Right lobe of liver (tissue), 6 donors: ENCODE data around the gene ARPC5. TPM values are rescaled to one million over a fixed set of nuclear protein-coding genes. Genes with fewer than 3 reads are reported as not detected.

Source experiments
- ATAC-seq, 4 donors: fragments of 200-7000 bp; cut with Tn5 transposase; one replicate each; pipeline ENCODE4 v1.9.1; 2020; ENCODE audit warnings: mild to moderate bottlenecking in 4 of 4, moderate library complexity in 4 of 4
- DNase-seq, 3 donors: peaks; one replicate each; pipeline ENCODE4 v3.0.0-alpha.2; 2020
- H3K27ac ChIP-seq, 3 donors: fragments of 200-600 bp; one replicate each; pipeline ENCODE4 v1.8.0; 2022
- H3K27me3 ChIP-seq, 2 donors: fragments of 200-600 bp; one replicate each; pipeline ENCODE4 v1.8.0; 2022
- H3K36me3 ChIP-seq, 4 donors: fragments of 200-600 bp; sonication (generic) in 1 of 4; one replicate each; pipeline versions ENCODE4 v1.5.1 to v1.8.0; 2017 to 2022; ENCODE audit warnings: control low read depth in 1 of 4
- H3K4me1 ChIP-seq, 4 donors: fragments of 200-600 bp; sonication (generic) in 1 of 4; one replicate each; pipeline versions ENCODE4 v1.5.1 to v1.8.0; 2017 to 2022; ENCODE audit warnings: control low read depth in 1 of 4
- H3K4me3 ChIP-seq, 3 donors: fragments of 200-600 bp; one replicate each; pipeline ENCODE4 v1.8.0; 2022
- H3K9me3 ChIP-seq, 4 donors: fragments of 200-600 bp; sonication (generic) in 1 of 4; one replicate each; pipeline versions ENCODE4 v1.5.1 to v1.8.0; 2017 to 2022; ENCODE audit warnings: control low read depth in 1 of 4
- CTCF ChIP-seq, 4 donors: fragments of 200-600 bp in 3 of 4; fragments of 450-650 bp in 1 of 4; IDR thresholded peaks; one replicate each; pipeline versions ENCODE4 v1.5.1 to v1.8.0; 2016 to 2022; ENCODE audit warnings: antibody characterized with exemption in 4 of 4, mild to moderate bottlenecking in 2 of 4
- POLR2A ChIP-seq: fragments of 450-650 bp; IDR thresholded peaks from one replicate; pipeline ENCODE4 v1.6.1; 2017; ENCODE audit warnings: antibody characterized with exemption, mild to moderate bottlenecking
- WGBS: methylation state at CpG from one replicate; pipeline ENCODE4 v1.1.6; 2018; ENCODE audit warnings: low coverage, low lambda C conversion rate; ENCODE audit not compliant: insufficient coverage; ENCODE audit errors: missing lambda C conversion rate; 5-methylcytosine and 5-hydroxymethylcytosine counted together
- intact Hi-C, 2 donors: fragments of 100-400 bp; cut with DNase I; formaldehyde crosslinking; loops; one replicate each; pipeline versions ENCODE4 v1.11.2 to v1.14.1; 2022
- total RNA-seq, 6 experiments: library from RNA; depleted of rRNA in 2 of 6; stranded (reverse); fragments of >200 nt in 2 of 6; fragmentation: NEBNext Ultra II Directional in 3 of 6; extraction: Animal tissue kit (Norgen Biotek cat#: 25700) in 3 of 6; gene quantifications; one replicate each; pipeline versions ENCODE4 v1.1.0 to v1.2.4, GENCODE V29; 2016 to 2023
- donor health status: DM: no; HTN: yes; CAD: no.
- donor health status: DM: no; HTN: no; CAD: no.
- donor health status: DM: no; HTN: no; CAD: no.
- donor health status: DM: no; HTN: yes; CAD: no.
- donor health status: DM: no; HTN: yes; CAD: no.

ARPC5 gene
- total RNA-seq, 6 experiments from 2014 or later, result 23.6 to 70.5 (median 41.3) TPM

- ATAC-seq, result peak; percentile 74 to 86 (median 79)
- DNase-seq, result no peak
- H3K27ac ChIP-seq, result no peak overlapping the region
- WGBS, result 33% methylated on average over 8 of the region's 8 CpGs
- no peak overlapping the region for H3K4me3 ChIP-seq
- H3K27me3 ChIP-seq, result no peaks in the 10 kb centered on the region
- intact Hi-C loops, result no loop called here
- no peaks in the 10 kb centered on the region for H3K36me3 ChIP-seq
- no peaks in the 10 kb centered on the region for H3K4me1 ChIP-seq
- peak in 3 of 4 donors; percentile 4 to 27 (median 9) for TF ChIP-seq CTCF (IDR thresholded peaks at IDR 0.05)
- no peak for TF ChIP-seq POLR2A
- no peaks in the 10 kb centered on the region for H3K9me3 ChIP-seq
Observed at GRCh38 chr1:183580281-183580682, 55.3 kb downstream of the ARPC5 start.

DNA sequence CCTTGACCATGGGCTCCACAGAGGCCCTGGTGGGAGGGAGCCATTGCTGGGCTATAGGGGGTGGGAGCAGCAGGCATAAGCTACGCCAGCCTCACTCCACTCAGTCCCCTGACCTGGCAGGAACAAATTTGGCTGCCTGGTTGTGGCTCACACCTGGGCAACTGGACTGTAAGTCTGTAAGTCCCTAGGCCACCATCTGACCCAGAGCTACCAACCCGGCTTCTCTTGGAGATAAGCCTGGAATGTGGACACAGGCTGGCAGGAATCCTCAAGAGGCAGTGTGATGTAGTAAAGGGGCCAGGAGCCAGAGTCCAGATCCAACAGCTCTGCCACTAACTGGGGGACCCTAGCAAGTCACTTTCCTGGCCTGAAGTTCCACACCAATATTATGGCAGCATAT is 56.7 kb downstream of the ARPC5 start:
- intact Hi-C loops, result no loop called here
- DNase-seq, result no peak
- 40% methylated on average over 1 of the region's 2 CpGs for WGBS
- H3K4me3 ChIP-seq, result no peak overlapping the region
- H3K9me3 ChIP-seq, result no peaks in the 10 kb centered on the region
- H3K4me1 ChIP-seq, result no peaks in the 10 kb centered on the region
- H3K36me3 ChIP-seq, result no peaks in the 10 kb centered on the region
- no peak for TF ChIP-seq POLR2A
- H3K27ac ChIP-seq, result no peak overlapping the region
- ATAC-seq, result no peak
- no peaks in the 10 kb centered on the region for H3K27me3 ChIP-seq

DNA sequence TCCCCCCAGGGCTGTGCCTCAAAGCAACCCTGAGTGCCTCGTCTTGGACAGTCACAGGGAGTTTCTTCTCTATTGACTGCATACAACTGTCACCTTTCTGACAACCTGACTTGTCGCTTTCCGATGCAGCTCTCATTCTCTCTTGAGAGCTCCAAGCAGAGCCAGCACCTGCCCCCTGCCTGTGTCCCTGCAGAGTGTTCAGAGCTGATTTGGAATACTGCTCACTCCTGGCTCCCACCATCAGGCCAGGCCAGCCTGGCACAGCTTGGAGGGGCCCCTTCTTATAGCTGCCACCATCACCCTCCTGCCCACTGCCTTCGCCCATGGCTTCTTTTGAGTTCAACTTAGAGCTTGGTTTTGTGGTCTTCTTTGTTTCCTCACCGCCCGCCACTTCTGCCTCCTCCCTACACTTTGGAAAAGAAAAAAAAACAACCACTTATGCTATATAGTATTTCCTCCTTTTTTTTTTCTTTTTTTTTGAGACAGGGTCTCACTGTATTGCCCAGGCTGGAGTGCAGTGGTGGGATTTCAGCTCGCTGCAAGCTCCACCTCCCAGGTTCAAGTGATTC is 57.6 kb downstream of the ARPC5 start:
- Histone ChIP-seq H3K4me1 (no peaks in the 10 kb centered on the region), H3K9me3 (no peaks in the 10 kb centered on the region), H3K27ac (no peak overlapping the region), H3K27me3 (no peaks in the 10 kb centered on the region), H3K4me3 (no peak overlapping the region), H3K36me3 (no peaks in the 10 kb centered on the region)
- TF ChIP-seq POLR2A (no peak), CTCF (IDR thresholded peaks at IDR 0.05) (no peak)
- intact Hi-C loops, result no loop called here
- ATAC-seq (no peak), DNase-seq (no peak)
- WGBS, result 75% methylated on average over 5 of the region's 7 CpGs

- Histone ChIP-seq H3K27me3 (no peaks in the 10 kb centered on the region), H3K4me1 (no peaks in the 10 kb centered on the region), H3K36me3 (no peaks in the 10 kb centered on the region), H3K27ac (no peak overlapping the region), H3K9me3 (no peaks in the 10 kb centered on the region), H3K4me3 (no peak overlapping the region)
- TF ChIP-seq POLR2A (no peak), CTCF (IDR thresholded peaks at IDR 0.05) (no peak)
- intact Hi-C loops, result no loop called here
- DNase-seq, result no peak
- ATAC-seq, result no peak
- WGBS, result 70% methylated on average over 8 of the region's 8 CpGs
Observed at GRCh38 chr1:183576537-183576936, 59.0 kb downstream of the ARPC5 start.

DNA sequence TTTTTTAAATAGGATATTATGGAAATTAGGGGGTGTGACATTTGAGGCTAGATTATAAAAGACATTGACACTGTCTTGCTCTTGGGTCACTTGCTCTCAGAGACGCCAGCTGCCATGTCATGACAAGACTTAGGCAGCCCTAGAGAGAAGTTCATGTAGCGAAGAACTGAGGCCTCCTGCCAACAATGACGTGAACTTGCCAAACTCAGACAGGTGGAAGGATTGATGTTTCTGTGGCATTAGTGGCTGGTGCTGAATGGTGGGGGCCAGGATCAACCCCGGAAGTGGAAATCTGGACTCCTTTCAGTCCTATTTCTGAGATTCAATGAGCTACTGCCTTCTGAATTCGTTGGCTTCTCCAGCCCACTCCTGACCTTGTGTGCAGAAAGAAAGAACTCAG is 60.0 kb downstream of the ARPC5 start:
- H3K27ac ChIP-seq, result no peak overlapping the region
- H3K27me3 ChIP-seq, result no peaks in the 10 kb centered on the region
- intact Hi-C loops, result no loop called here
- ATAC-seq (no peak), DNase-seq (no peak)
- H3K36me3 ChIP-seq, result no peaks in the 10 kb centered on the region
- no peaks in the 10 kb centered on the region for H3K9me3 ChIP-seq
- no peak overlapping the region for H3K4me3 ChIP-seq
- WGBS, result 78% methylated on average over 3 of the region's 5 CpGs
- no peak for TF ChIP-seq CTCF (IDR thresholded peaks at IDR 0.05)
- TF ChIP-seq POLR2A, result no peak
- H3K4me1 ChIP-seq, result no peaks in the 10 kb centered on the region
